HFF-Myc (cell line): ENCODE measurements around the gene MTOR.

Source experiments
- DNase-seq: peaks from one replicate; pipeline ENCODE4 v3.0.0-alpha.2; 2011; ENCODE audit warnings: low read depth; ENCODE audit errors: extremely low read depth
- H3K4me3 ChIP-seq: replicated peaks from 2 replicates; pipeline ENCODE4 v1.5.1; 2011; ENCODE audit warnings: low read depth, mild to moderate bottlenecking, control low read depth, low read length
- CTCF ChIP-seq: IDR thresholded peaks from 2 replicates; pipeline ENCODE4 v1.5.1; 2012; ENCODE audit warnings: mild to moderate bottlenecking, low read depth, low read length, control low read depth; ENCODE audit errors: missing control alignments

MTOR gene

GRCh38 chr1:11125931-11126330 is 136.4 kb downstream of the MTOR start:
- no peak overlapping the region for H3K4me3 ChIP-seq
- no peak for TF ChIP-seq CTCF

DNA sequence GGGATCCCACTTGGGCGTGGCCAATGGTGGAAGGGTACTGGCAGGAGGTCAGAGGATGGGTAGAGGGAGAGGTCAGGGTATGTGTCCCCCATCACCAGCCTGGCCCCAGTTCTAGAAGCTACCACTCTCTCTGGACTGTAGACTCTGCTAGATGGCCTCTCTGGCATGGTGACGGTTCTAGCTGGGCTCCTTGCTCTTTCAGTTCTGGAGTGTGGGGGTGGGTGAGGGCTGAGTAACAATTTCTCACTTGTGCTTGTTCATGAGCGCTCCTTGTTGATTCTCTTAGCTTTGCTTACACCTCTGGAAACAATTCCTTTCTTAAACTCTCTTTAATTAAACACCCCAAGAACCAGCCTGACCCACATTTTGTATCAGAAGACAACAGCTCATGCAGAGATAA is 137.4 kb downstream of the MTOR start:
- DNase-seq, result no peak
- TF ChIP-seq CTCF, result no peak
- no peak overlapping the region for H3K4me3 ChIP-seq

More at GRCh38 chr1:11125931-11126330, 136.4 kb downstream of the MTOR start:
- no peak for DNase-seq

DNA sequence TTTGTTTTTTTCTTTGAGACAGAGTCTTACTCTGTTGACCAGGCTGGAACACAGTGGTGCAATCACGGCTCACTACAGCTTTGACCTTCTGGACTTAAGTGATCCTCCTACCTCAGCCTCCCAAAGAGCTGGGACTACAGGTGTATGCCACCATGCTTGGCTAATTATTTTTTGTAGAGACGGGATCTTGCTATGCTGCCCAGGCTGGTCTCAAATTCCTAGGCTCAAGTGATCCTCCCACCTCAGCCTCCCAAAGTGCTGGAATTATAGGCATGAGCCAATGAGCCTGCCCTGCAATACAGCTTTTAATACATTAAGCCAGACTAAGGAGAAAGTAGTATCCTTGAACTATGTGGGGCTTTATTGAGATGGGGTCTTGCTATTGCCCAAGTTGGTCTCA is 146.0 kb downstream of the MTOR start:
- no peak for TF ChIP-seq CTCF
- DNase-seq, result no peak
- H3K4me3 ChIP-seq, result no peak overlapping the region

GRCh38 chr1:11114966-11115365 is 147.4 kb downstream of the MTOR start:
- no peak for DNase-seq
- no peak overlapping the region for H3K4me3 ChIP-seq
- no peak for TF ChIP-seq CTCF

DNA sequence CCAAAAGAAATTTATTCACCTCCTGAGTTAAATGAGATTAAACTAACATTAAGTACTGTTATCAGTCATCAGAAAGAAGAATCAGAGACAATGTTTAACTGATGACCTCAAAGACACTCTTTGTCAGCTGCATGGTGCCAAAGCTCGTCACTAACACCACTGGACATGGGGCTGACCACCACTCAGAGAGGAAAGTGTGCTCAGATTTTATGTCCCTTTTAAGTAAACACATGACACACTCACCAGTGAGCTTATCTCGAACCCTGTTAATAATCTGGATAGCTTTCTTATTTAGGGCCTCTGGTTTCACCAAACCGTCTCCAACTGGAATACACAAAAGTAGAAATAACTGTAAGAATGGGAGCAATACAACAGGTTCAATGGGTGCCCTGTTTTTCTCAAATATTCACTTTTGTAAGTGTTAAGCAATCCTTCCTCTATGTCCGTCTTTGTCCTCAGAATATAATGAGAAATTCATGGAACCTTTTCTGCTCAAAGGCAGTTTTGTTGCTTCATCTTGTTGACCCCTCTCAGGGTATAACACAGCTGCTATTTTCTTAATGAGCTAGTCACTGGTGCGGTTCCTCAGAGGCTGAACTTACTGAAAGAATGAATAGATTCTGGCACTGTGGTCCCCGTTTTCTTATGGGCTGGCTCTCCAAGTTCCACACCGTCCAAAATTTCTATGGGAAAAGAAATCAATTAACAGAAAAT is 153.1 kb downstream of the MTOR start:
- DNase-seq, result no peak
- no peak for TF ChIP-seq CTCF
- no peak overlapping the region for H3K4me3 ChIP-seq

DNA sequence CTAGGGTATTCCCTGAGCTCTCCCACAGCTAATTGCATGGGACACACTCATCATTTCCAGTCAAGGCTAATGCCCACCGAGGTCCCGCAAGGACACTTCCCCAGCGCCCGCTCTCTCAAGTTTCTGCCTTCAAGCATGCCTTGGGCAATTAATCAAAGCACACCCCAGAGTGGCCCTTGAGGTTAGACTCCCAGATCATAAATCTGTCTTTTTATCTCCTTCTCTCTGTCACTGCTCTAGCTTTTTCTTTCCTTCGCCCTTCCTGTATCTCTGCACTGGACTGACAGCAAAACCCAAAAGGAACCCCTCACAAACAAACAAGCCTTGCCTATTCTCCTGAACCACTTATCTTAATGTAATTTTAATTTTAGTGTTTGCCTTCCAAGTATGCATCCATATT is 154.8 kb downstream of the MTOR start:
- TF ChIP-seq CTCF, result no peak
- DNase-seq, result no peak
- no peak overlapping the region for H3K4me3 ChIP-seq

- no peak for TF ChIP-seq CTCF
- DNase-seq, result no peak
Observed at GRCh38 chr1:11105586-11105985, 156.8 kb downstream of the MTOR start.

More at GRCh38 chr1:11105586-11105985, 156.8 kb downstream of the MTOR start:
- no peak overlapping the region for H3K4me3 ChIP-seq
